Measurements from ENCODE around the gene BSCL2. TPM values are rescaled to one million over a fixed set of nuclear protein-coding genes. Genes with fewer than 3 reads are reported as not detected.

The BSCL2 gene
- total and polyA plus RNA-seq, 2 experiments from 2014 or later: 49.2 to 78.7 TPM

GRCh38 chr11:62719302-62719978, 12.2 kb upstream of the BSCL2 start:
- no peak for DNase-seq (ENCODE audit: low spot score)
- no peaks in the 10 kb centered on the region for H3K9me3 ChIP-seq (ENCODE audit: low read depth)
- H3K79me2 ChIP-seq: peaks cover 90% of the 10 kb centered on the region
- H2AFZ ChIP-seq: no peak overlapping the region
- no peak overlapping the region for H3K27ac ChIP-seq
- no peaks in the 10 kb centered on the region for H3K9me2 ChIP-seq (replicated peaks; ENCODE audit: insufficient read depth)
- no peak overlapping the region for H3K4me2 ChIP-seq
- H3K4me1 ChIP-seq (ENCODE audit: insufficient read depth): peaks cover 12% of the 10 kb centered on the region
- 96% methylated on average over 2 of the region's 2 CpGs for WGBS (ENCODE audit: low lambda C conversion rate, missing lambda C conversion rate)
- no peaks in the 10 kb centered on the region for H3K27me3 ChIP-seq
- TF ChIP-seq EZH2 (IDR thresholded peaks at IDR 0.05; ENCODE audit: borderline replicate concordance) (no peak), EZH2phosphoT487 (IDR thresholded peaks at IDR 0.05; ENCODE audit: low read depth, severe bottlenecking, unreplicated experiment) (no peak)
- TF ChIP-seq, protein P1, sequence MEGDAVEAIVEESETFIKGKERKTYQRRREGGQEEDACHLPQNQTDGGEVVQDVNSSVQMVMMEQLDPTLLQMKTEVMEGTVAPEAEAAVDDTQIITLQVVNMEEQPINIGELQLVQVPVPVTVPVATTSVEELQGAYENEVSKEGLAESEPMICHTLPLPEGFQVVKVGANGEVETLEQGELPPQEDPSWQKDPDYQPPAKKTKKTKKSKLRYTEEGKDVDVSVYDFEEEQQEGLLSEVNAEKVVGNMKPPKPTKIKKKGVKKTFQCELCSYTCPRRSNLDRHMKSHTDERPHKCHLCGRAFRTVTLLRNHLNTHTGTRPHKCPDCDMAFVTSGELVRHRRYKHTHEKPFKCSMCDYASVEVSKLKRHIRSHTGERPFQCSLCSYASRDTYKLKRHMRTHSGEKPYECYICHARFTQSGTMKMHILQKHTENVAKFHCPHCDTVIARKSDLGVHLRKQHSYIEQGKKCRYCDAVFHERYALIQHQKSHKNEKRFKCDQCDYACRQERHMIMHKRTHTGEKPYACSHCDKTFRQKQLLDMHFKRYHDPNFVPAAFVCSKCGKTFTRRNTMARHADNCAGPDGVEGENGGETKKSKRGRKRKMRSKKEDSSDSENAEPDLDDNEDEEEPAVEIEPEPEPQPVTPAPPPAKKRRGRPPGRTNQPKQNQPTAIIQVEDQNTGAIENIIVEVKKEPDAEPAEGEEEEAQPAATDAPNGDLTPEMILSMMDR (IDR thresholded peaks at IDR 0.05; ENCODE audit: poor library complexity): no peak
- H3K4me3 ChIP-seq: no peak overlapping the region
- H3K36me3 ChIP-seq (replicated peaks; ENCODE audit: insufficient read depth, low read depth): peaks cover 12% of the 10 kb centered on the region
- peaks cover 26% of the 10 kb centered on the region for H4K20me1 ChIP-seq (ENCODE audit: insufficient read depth, poor library complexity, severe bottlenecking)

DNA sequence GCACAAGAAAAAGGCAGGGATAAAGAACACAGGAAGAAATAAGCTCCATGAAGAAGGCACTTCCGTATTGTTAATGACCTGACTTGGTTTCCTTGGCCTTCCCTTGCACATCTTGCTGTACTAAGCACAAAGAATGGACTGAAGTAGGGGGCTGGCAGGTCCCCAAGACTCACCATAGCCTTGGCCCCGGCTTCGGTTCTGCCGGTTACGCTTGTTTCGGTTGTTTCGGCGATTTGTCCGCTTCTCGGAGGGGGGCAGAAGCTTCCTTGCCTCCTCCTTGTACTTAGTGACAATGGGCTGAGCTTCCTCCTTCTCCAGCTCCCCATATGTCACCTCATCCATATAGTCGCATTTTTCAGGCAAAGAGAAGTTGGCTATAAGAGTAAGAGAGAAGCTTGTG, 9.6 kb upstream of the BSCL2 start:
- H3K9me2 ChIP-seq (replicated peaks; ENCODE audit: insufficient read depth): no peaks in the 10 kb centered on the region
- no peak overlapping the region for H3K4me2 ChIP-seq
- H3K27ac ChIP-seq: no peak overlapping the region
- peaks cover 5% of the 10 kb centered on the region for H3K36me3 ChIP-seq (replicated peaks; ENCODE audit: insufficient read depth, low read depth)
- peaks cover 64% of the 10 kb centered on the region for H3K79me2 ChIP-seq
- WGBS (ENCODE audit: low lambda C conversion rate, missing lambda C conversion rate): 98% methylated on average over 11 of the region's 11 CpGs
- no peaks in the 10 kb centered on the region for H3K9me3 ChIP-seq (ENCODE audit: low read depth)
- no peak overlapping the region for H3K4me3 ChIP-seq
- no peaks in the 10 kb centered on the region for H3K27me3 ChIP-seq
- no peak overlapping the region for H2AFZ ChIP-seq
- peaks cover 4% of the 10 kb centered on the region for H4K20me1 ChIP-seq (ENCODE audit: insufficient read depth, poor library complexity, severe bottlenecking)
- TF ChIP-seq EZH2 (IDR thresholded peaks at IDR 0.05; ENCODE audit: borderline replicate concordance) (no peak), EZH2phosphoT487 (IDR thresholded peaks at IDR 0.05; ENCODE audit: low read depth, severe bottlenecking, unreplicated experiment) (no peak)
- TF ChIP-seq, protein P1 (IDR thresholded peaks at IDR 0.05; ENCODE audit: poor library complexity): no peak
- peaks cover 22% of the 10 kb centered on the region for H3K4me1 ChIP-seq (ENCODE audit: insufficient read depth)
- DNase-seq (ENCODE audit: low spot score): no peak

GRCh38 chr11:62716206-62716605, 9.0 kb upstream of the BSCL2 start:
- no peak for DNase-seq (ENCODE audit: low spot score)
- Histone ChIP-seq H3K4me2 (no peak overlapping the region), H2AFZ (no peak overlapping the region), H3K79me2 (peaks cover 58% of the 10 kb centered on the region), H3K9me2 (replicated peaks; ENCODE audit: insufficient read depth) (no peaks in the 10 kb centered on the region), H3K4me1 (ENCODE audit: insufficient read depth) (peaks cover 22% of the 10 kb centered on the region), H3K36me3 (replicated peaks; ENCODE audit: insufficient read depth, low read depth) (no peaks in the 10 kb centered on the region), H3K4me3 (no peak overlapping the region), H3K9me3 (ENCODE audit: low read depth) (no peaks in the 10 kb centered on the region), H3K27ac (no peak overlapping the region), H3K27me3 (no peaks in the 10 kb centered on the region), H4K20me1 (ENCODE audit: insufficient read depth, poor library complexity, severe bottlenecking) (peaks cover 4% of the 10 kb centered on the region)
- TF ChIP-seq, protein P1 (IDR thresholded peaks at IDR 0.05; ENCODE audit: poor library complexity): no peak
- WGBS (ENCODE audit: low lambda C conversion rate, missing lambda C conversion rate): 92% methylated on average over 5 of the region's 5 CpGs
